Lung (tissue), 12 donors: ENCODE results near the gene PTP4A2. TPM values are rescaled to one million over a fixed set of nuclear protein-coding genes. Genes with fewer than 3 reads are reported as not detected.

Source experiments
- ATAC-seq: fragments of 200-7000 bp; cut with Tn5 transposase; one replicate; pipeline ENCODE4 v1.9.1; 2020; ENCODE audit warnings: moderate number of reproducible peaks; ENCODE audit not compliant: insufficient read depth, low FRiP score
- DNase-seq, 3 donors: peaks; one replicate each; pipeline ENCODE4 v3.0.0-alpha.2; 2013 to 2017
- H3K27ac ChIP-seq, 2 donors: one replicate each; pipeline ENCODE4 v1.5.1; 2013; ENCODE audit warnings: mild to moderate bottlenecking in 2 of 2, moderate library complexity in 2 of 2, control low read depth in 1 of 2, inconsistent platforms in 1 of 2, low read depth in 1 of 2, low read length in 1 of 2
- H3K27me3 ChIP-seq, 3 donors: one replicate each; pipeline ENCODE4 v1.5.1; 2013; ENCODE audit warnings: low read length in 2 of 3; ENCODE audit not compliant: control insufficient read depth in 3 of 3, insufficient read depth in 3 of 3
- H3K36me3 ChIP-seq, 4 donors: one replicate each; pipeline ENCODE4 v1.5.1; 2013; ENCODE audit warnings: low read length in 4 of 4, mild to moderate bottlenecking in 1 of 4, moderate library complexity in 1 of 4; ENCODE audit not compliant: control insufficient read depth in 4 of 4, insufficient read depth in 4 of 4
- H3K4me1 ChIP-seq, 5 donors: one replicate each; pipeline ENCODE4 v1.5.1; 2013; ENCODE audit warnings: low read length in 5 of 5, mild to moderate bottlenecking in 2 of 5, moderate library complexity in 1 of 5; ENCODE audit not compliant: control insufficient read depth in 5 of 5, insufficient read depth in 5 of 5
- H3K4me3 ChIP-seq: one replicate; pipeline ENCODE4 v1.5.1; 2013; ENCODE audit warnings: mild to moderate bottlenecking, control low read depth, moderate library complexity
- H3K9ac ChIP-seq, 2 donors: one replicate each; pipeline ENCODE4 v1.5.1; 2013; ENCODE audit warnings: low read length in 2 of 2, control low read depth in 1 of 2; ENCODE audit not compliant: insufficient read depth in 1 of 2
- H3K9me3 ChIP-seq, 4 donors: one replicate each; pipeline ENCODE4 v1.5.1; 2013; ENCODE audit warnings: low read length in 3 of 4, mild to moderate bottlenecking in 1 of 4, moderate library complexity in 1 of 4; ENCODE audit not compliant: control insufficient read depth in 4 of 4, insufficient read depth in 3 of 4
- CTCF ChIP-seq: IDR thresholded peaks from 2 replicates; pipeline ENCODE4 v1.5.1; 2012; ENCODE audit warnings: mild to moderate bottlenecking; ENCODE audit errors: control extremely low read depth, extremely low read depth
- WGBS, 2 donors: extraction: QIAGEN DNeasy Blood & Tissue Kit; methylation state at CpG; one replicate each; pipeline ENCODE4 v1.1.7; 2013; 5-methylcytosine and 5-hydroxymethylcytosine counted together
- polyA plus RNA-seq, 2 donors: library from polyadenylated mRNA; stranded (reverse); fragments of 200-250 nt; gene quantifications; one replicate each; pipeline ENCODE4 v1.2.1, GENCODE V29; 2013
- total RNA-seq, 2 donors: library from RNA; depleted of rRNA in 1 of 2; stranded (reverse); fragments of >200 nt in 1 of 2; gene quantifications; one replicate each; pipeline ENCODE4 v1.2.1, GENCODE V29; 2014 to 2021
- donor health status: control.
- donor health status: control.
- donor health status: Bipolar disorder and iron deficiency.
- donor health status: healthy.
- donor health status: DM: yes; HTN: yes; CAD: no.

Gene PTP4A2
- total and polyA plus RNA-seq, 4 donors: 90.4 to 274 (median 163) TPM

- no peak for TF ChIP-seq CTCF
- DNase-seq (no peak), ATAC-seq (no peak)
- 77 to 82% methylated on average over 10 of the region's 10 CpGs for WGBS, 2 donors
- Histone ChIP-seq H3K27ac (no peak overlapping the region), H3K9ac (no peak overlapping the region), H3K9me3 (no peaks in the 10 kb centered on the region), H3K27me3 (no peaks in the 10 kb centered on the region), H3K4me3 (no peak overlapping the region), H3K4me1 (peaks cover 0 to 10% (median 0%) of the 10 kb centered on the region in 5 donors), H3K36me3 (no peaks in the 10 kb centered on the region)
These were observed 42.8 kb upstream of the PTP4A2 start for GRCh38 chr1:31980835-31981455.

- Histone ChIP-seq H3K36me3 (no peaks in the 10 kb centered on the region), H3K4me1 (peaks cover 0 to 2% (median 0%) of the 10 kb centered on the region in 5 donors), H3K9ac (no peak overlapping the region), H3K4me3 (no peak overlapping the region), H3K27me3 (no peaks in the 10 kb centered on the region), H3K9me3 (no peaks in the 10 kb centered on the region), H3K27ac (no peak overlapping the region)
- no peak for ATAC-seq
- DNase-seq: no peak
- WGBS, 2 donors: 85 to 88% methylated on average over 4 of the region's 4 CpGs
- TF ChIP-seq CTCF: no peak
These were observed 40.8 kb upstream of the PTP4A2 start for GRCh38 chr1:31978843-31979400.

- H3K4me1 ChIP-seq: peaks cover 0 to 2% (median 0%) of the 10 kb centered on the region in 5 donors
- no peaks in the 10 kb centered on the region for H3K27me3 ChIP-seq
- no peak overlapping the region for H3K9ac ChIP-seq
- TF ChIP-seq CTCF: no peak
- H3K4me3 ChIP-seq: no peak overlapping the region
- no peak for ATAC-seq
- peak; percentile 22 to 47 (median 23) for DNase-seq
- no peaks in the 10 kb centered on the region for H3K36me3 ChIP-seq
- H3K9me3 ChIP-seq: no peaks in the 10 kb centered on the region
- no peak overlapping the region for H3K27ac ChIP-seq
- 50 to 55% methylated on average over 6 of the region's 6 CpGs for WGBS, 2 donors
These were observed 39.4 kb upstream of the PTP4A2 start for GRCh38 chr1:31977385-31978131.
